SJCRH30 (cell line): ENCODE results near the gene NOTUM. TPM values are rescaled to one million over a fixed set of nuclear protein-coding genes. Genes with fewer than 3 reads are reported as not detected.

Experiments used
- DNase-seq, 2 experiments: peaks; one replicate each; pipeline ENCODE4 v3.0.0-alpha.2; 2015 to 2020
- H3K27ac ChIP-seq: fragments of 250-450 bp; sonication (Bioruptor Pico); 2 replicates; pipeline ENCODE4 v1.5.1; 2020; ENCODE audit warnings: mild to moderate bottlenecking, moderate library complexity
- H3K27me3 ChIP-seq: fragments of 250-450 bp; sonication (Bioruptor Pico); 2 replicates; pipeline ENCODE4 v1.5.1; 2020; ENCODE audit warnings: mild to moderate bottlenecking, moderate library complexity
- H3K36me3 ChIP-seq: fragments of 250-450 bp; sonication (Bioruptor Pico); 2 replicates; pipeline ENCODE4 v1.5.1; 2020; ENCODE audit warnings: mild to moderate bottlenecking, moderate library complexity
- H3K4me1 ChIP-seq: fragments of 250-450 bp; sonication (Bioruptor Pico); 2 replicates; pipeline ENCODE4 v1.5.1; 2020; ENCODE audit warnings: mild to moderate bottlenecking, moderate library complexity
- H3K4me3 ChIP-seq: fragments of 250-450 bp; sonication (Bioruptor Pico); 2 replicates; pipeline ENCODE4 v1.5.1; 2020; ENCODE audit warnings: mild to moderate bottlenecking, moderate library complexity
- H3K9me3 ChIP-seq: fragments of 250-450 bp; sonication (Bioruptor Pico); replicated peaks from 2 replicates; pipeline ENCODE4 v1.5.1; 2020; ENCODE audit warnings: mild to moderate bottlenecking, moderate library complexity
- total RNA-seq: library from RNA; depleted of rRNA; stranded (reverse); fragments of >200 nt; shearing (Covaris generic); gene quantifications from 2 replicates; pipeline ENCODE4 v1.2.3, GENCODE V29; 2014; rRNA removed

The NOTUM gene
- total RNA-seq = 1.8 and 3.3 TPM in 2 replicates

DNA sequence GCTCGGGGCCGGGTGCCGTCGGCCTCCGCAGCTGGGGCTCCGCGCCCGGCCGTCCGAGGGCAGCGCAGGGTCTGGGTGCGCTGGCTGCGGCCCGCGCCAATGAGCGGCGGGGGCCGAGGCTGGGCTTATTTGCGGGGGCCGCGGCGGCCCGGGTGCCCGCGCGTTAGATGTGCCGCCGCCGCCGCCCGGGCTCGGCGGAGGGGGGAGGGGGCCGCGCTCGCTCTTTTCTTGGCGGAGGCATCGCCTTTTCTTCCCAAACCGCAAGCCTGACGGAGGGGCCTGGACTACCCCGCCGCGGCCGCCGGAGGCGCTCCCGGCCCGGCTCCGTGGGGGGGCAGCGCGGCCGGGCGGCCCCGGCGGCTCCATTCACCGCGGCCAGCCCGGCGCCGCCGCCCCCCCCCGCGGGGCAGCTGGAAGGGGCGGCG, at the start of gene NOTUM:
NOTUM (minus strand) TSS at position 101 of the 425 bp plus-strand sequence. CDS start 278 bp downstream, outside the sequence.
- no peak within 1 kb of the TSS for H3K27ac ChIP-seq
- DNase-seq = peak; percentile 61 to 72
- H3K27me3 ChIP-seq = peaks cover 5% of the 10 kb centered on the region; the same call in 1 of the 2 replicates
- H3K9me3 ChIP-seq = peaks cover 4% of the 10 kb centered on the region; the same call in 1 of the 2 replicates
- peak within 1 kb of the TSS; percentile 35; the same call in 1 of the 2 replicates for H3K4me3 ChIP-seq
- H3K36me3 ChIP-seq = no peaks in the 10 kb centered on the region
- H3K4me1 ChIP-seq = peaks cover 26% of the 10 kb centered on the region

- no peaks in the 10 kb centered on the region for H3K36me3 ChIP-seq
- H3K4me3 ChIP-seq = no peak overlapping the region
- no peaks in the 10 kb centered on the region for H3K9me3 ChIP-seq
- H3K27ac ChIP-seq = no peak overlapping the region
- DNase-seq = no peak
- H3K27me3 ChIP-seq = no peaks in the 10 kb centered on the region
- peaks cover 33% of the 10 kb centered on the region for H3K4me1 ChIP-seq
Observed at GRCh38 chr17:82009413-82009812, 48.4 kb upstream of the NOTUM start.

- no peak overlapping the region for H3K4me3 ChIP-seq
- DNase-seq = no peak
- H3K4me1 ChIP-seq = peaks cover 38% of the 10 kb centered on the region
- H3K36me3 ChIP-seq = no peaks in the 10 kb centered on the region
- no peak overlapping the region for H3K27ac ChIP-seq
- H3K27me3 ChIP-seq = no peaks in the 10 kb centered on the region
- no peaks in the 10 kb centered on the region for H3K9me3 ChIP-seq
Observed at GRCh38 chr17:82008941-82009405, 48.0 kb upstream of the NOTUM start.

DNA sequence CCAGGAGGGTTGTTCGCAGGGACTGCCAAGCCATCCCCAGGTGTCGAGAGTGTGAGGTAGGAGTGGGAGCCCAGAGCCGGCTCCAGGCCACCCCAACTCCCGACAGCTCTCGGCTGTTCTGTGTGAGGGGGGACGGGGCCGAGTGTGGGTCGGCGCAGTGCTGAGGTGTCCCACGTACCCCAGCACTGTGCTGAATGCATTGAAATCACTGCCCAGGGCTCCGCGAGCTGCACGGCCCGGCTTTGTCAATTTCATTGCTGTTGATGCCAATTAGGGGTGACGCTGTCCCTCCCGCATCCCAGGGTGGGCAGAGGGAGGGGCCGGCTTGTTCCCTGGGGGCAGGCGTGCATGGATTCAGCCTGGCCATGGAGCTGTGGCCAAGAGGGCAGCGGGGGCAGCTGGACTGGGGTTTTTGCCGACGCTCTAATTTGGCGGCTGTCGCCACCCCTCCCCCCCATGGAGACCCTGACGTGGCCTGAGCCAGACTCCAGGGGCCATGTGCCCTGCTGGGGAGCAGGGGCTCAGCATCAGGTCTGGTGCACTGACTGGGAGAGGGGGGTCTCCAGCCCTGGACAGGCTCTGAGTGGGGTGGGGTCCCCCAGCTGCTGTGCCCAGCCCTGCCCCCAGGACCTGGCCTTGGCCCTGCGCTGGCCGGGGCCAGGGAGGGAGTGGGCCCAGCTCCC, 47.4 kb upstream of the NOTUM start:
- Histone ChIP-seq H3K27ac (no peak overlapping the region), H3K9me3 (no peaks in the 10 kb centered on the region), H3K27me3 (no peaks in the 10 kb centered on the region), H3K4me1 (peaks cover 41% of the 10 kb centered on the region), H3K36me3 (no peaks in the 10 kb centered on the region), H3K4me3 (no peak overlapping the region)
- no peak for DNase-seq

- H3K36me3 ChIP-seq = no peaks in the 10 kb centered on the region
- H3K9me3 ChIP-seq = no peaks in the 10 kb centered on the region
- H3K4me1 ChIP-seq = peaks cover 41% of the 10 kb centered on the region
- H3K27ac ChIP-seq = no peak overlapping the region
- no peak overlapping the region for H3K4me3 ChIP-seq
- peak; percentile 60 to 70 for DNase-seq
- H3K27me3 ChIP-seq = no peaks in the 10 kb centered on the region
Observed at GRCh38 chr17:82007495-82008257, 46.7 kb upstream of the NOTUM start.

GRCh38 chr17:82007228-82007494, 46.2 kb upstream of the NOTUM start:
- Histone ChIP-seq H3K4me1 (peaks cover 41% of the 10 kb centered on the region), H3K36me3 (no peaks in the 10 kb centered on the region), H3K9me3 (no peaks in the 10 kb centered on the region), H3K27ac (no peak overlapping the region), H3K4me3 (no peak overlapping the region), H3K27me3 (no peaks in the 10 kb centered on the region)
- no peak for DNase-seq

- no peak overlapping the region for H3K27ac ChIP-seq
- no peaks in the 10 kb centered on the region for H3K36me3 ChIP-seq
- H3K4me3 ChIP-seq = no peak overlapping the region
- no peaks in the 10 kb centered on the region for H3K27me3 ChIP-seq
- H3K9me3 ChIP-seq = no peaks in the 10 kb centered on the region
- H3K4me1 ChIP-seq = peaks cover 41% of the 10 kb centered on the region
- no peak for DNase-seq
Observed at GRCh38 chr17:82006468-82007227, 45.7 kb upstream of the NOTUM start.

- no peaks in the 10 kb centered on the region for H3K36me3 ChIP-seq
Observed at GRCh38 chr17:82005701-82006348, 44.8 kb upstream of the NOTUM start.

DNA sequence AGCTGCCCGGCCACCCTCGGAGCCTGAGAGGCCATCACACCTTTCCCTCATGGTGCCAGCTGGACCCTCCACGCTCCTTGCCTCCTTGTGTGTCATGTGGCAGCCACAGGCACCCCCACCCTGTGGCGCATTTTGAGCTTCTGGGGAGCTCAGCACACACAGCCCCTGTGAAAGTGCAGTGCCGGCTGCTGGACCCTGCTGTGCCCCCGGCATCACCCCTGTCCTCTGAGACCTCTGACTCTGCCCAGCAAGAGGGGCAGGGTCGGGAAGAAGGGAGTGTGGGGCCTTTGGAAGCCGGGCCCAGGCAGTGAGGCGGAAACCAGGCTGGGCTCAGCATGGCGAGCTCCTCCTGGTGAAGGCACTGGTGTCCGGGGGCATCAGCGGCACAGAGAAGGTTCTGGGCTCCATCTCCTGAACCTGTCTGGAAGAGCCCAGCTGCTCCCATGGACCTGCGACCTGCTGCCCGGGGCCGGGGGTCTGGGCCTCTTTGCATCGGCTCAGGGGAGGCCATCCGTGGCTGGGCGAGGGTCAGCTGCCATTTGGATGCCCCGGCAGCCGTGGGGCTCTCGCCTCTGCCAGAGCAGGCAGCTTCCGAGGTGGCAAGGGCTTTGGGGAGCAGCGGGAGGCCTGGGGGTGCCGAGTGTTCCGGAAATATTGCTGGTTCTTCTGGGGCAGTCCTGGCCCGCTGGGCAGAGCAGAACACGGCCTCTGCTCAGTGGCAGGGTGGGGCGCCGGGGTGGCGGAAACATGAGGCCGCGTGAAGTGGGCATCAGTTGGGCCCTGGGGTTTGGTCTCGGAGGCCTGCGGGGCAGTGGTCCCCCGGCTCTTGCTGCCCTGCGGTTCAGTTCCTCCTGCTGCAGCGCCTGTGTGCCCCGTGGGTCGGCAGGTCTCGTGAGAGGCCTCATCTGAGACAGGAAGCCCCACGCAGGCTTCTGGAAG, 43.8 kb upstream of the NOTUM start:
- no peak for DNase-seq
- H3K9me3 ChIP-seq = no peaks in the 10 kb centered on the region
- H3K27me3 ChIP-seq = no peaks in the 10 kb centered on the region
- no peaks in the 10 kb centered on the region for H3K36me3 ChIP-seq
- no peak overlapping the region; the same call in 1 of the 2 replicates for H3K27ac ChIP-seq
- H3K4me1 ChIP-seq = peaks cover 52% of the 10 kb centered on the region
- H3K4me3 ChIP-seq = no peak overlapping the region

More at GRCh38 chr17:82005701-82006348, 44.8 kb upstream of the NOTUM start:
- H3K9me3 ChIP-seq = no peaks in the 10 kb centered on the region
- DNase-seq = no peak
- no peaks in the 10 kb centered on the region for H3K27me3 ChIP-seq
- H3K27ac ChIP-seq = no peak overlapping the region
- no peak overlapping the region for H3K4me3 ChIP-seq
- H3K4me1 ChIP-seq = peaks cover 49% of the 10 kb centered on the region

GRCh38 chr17:82003411-82004381, 42.7 kb upstream of the NOTUM start:
- Histone ChIP-seq H3K36me3 (no peaks in the 10 kb centered on the region), H3K27me3 (no peaks in the 10 kb centered on the region), H3K27ac (peak overlapping the region; percentile 28), H3K4me1 (peaks cover 52% of the 10 kb centered on the region), H3K4me3 (no peak overlapping the region), H3K9me3 (no peaks in the 10 kb centered on the region)
- peak; percentile 90 to 93 for DNase-seq

DNA sequence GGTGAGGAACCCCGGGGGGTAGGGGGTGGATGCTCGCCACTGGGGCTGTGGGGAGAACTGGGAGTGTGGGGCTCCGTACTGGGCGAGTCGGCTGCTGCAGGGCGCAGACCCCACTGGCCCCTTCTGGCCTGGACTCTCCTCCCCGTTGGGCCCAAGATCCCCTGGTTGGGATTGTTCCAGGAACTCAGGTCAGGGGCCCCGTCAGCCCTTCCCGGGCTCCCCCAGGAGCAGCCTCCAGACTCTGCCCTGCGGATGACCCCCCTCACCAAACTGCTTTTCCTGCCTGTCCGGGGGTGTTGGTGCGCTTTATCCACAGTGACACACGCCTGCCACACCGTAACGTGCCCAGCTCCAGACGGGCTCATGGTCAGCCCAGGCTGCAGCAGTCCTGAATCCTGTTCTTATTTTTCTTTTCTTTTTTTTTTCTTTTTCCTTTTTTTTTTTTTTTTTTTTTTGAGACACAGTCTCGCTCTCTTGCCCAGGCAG, 40.6 kb upstream of the NOTUM start:
- no peaks in the 10 kb centered on the region for H3K9me3 ChIP-seq
- peaks cover 38% of the 10 kb centered on the region for H3K4me1 ChIP-seq
- peak overlapping the region; percentile 44 for H3K27ac ChIP-seq
- no peak for DNase-seq
- peak overlapping the region; percentile 42 for H3K4me3 ChIP-seq
- no peaks in the 10 kb centered on the region for H3K27me3 ChIP-seq
- no peaks in the 10 kb centered on the region for H3K36me3 ChIP-seq

DNA sequence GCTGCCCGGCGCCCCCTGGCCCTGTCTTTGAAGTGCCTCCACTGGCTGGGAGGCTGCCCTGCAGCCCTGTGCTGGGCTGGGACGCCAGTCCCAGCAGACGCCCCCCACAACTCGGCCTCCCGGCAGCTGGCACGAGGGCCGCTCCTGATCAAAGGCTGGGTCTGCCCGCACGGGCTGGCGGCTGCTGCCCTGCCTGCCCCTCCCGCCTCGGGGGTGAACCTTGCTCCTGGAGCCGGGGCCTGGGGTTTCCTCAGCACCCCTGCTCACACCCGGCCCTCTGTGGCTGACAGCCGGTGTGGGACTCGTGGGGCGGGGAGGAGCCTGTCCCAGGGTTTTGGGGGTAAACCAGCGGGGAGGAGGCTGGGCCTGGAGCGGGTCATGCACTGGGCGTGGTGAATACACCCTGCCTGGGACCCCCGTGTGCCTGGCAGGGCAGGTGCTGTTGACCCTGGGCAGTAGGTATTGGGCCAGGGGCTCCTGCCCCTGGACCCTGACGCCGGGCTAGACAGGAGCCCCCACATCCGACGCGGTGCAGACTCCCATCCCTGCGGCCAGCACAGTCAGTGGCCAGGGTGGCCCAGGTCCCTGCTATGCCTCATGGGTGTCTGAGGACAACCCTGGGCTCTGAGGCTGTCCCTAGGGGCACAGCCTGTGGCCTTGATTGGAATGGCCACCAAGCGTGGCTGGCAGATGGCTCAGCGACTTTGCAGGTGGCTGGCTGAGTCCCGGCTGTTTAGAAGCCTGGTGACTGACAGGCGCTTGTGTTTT, 40.0 kb upstream of the NOTUM start:
- Histone ChIP-seq H3K9me3 (no peaks in the 10 kb centered on the region), H3K4me3 (peak overlapping the region; percentile 42), H3K36me3 (no peaks in the 10 kb centered on the region), H3K27ac (peak overlapping the region; percentile 44), H3K27me3 (no peaks in the 10 kb centered on the region), H3K4me1 (peaks cover 38% of the 10 kb centered on the region)
- DNase-seq = peak; percentile 94 to 98
